Measurements from ENCODE around the gene AOAH.
"Not testable (repeated sequence)": the region's sequence is repeated elsewhere in the genome, so short reads cannot be mapped to it uniquely, and the experiment has no call there.

DNA sequence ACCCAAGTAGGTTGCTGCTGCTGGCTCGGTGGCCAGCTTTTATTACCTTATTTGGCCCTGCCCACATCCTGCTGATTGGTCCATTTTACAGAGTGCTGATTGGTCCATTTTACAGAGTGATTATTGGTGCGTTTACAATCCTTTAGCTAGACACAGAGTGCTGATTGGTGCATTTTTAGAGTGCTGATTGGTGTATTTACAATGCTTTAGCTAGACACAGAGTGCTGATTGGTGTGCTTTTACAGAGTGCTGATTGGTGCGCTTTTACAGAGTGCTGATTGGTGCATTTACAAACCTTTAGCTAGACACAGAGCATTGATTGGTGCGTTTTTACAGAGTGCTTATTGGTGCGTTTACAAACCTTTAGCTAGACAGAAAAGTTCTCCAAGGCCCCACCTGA, 219.7 kb downstream of the AOAH start:
- TF ChIP-seq, protein P1, sequence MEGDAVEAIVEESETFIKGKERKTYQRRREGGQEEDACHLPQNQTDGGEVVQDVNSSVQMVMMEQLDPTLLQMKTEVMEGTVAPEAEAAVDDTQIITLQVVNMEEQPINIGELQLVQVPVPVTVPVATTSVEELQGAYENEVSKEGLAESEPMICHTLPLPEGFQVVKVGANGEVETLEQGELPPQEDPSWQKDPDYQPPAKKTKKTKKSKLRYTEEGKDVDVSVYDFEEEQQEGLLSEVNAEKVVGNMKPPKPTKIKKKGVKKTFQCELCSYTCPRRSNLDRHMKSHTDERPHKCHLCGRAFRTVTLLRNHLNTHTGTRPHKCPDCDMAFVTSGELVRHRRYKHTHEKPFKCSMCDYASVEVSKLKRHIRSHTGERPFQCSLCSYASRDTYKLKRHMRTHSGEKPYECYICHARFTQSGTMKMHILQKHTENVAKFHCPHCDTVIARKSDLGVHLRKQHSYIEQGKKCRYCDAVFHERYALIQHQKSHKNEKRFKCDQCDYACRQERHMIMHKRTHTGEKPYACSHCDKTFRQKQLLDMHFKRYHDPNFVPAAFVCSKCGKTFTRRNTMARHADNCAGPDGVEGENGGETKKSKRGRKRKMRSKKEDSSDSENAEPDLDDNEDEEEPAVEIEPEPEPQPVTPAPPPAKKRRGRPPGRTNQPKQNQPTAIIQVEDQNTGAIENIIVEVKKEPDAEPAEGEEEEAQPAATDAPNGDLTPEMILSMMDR (IDR thresholded peaks at IDR 0.05): not testable (repeated sequence)
- TF ChIP-seq POLR2A (IDR thresholded peaks at IDR 0.05): not testable (repeated sequence)
